Activated naive CD8-positive, alpha-beta T cell (primary cell): ENCODE measurements around the gene SETBP1.

Experiments used
- H3K27ac Mint-ChIP-seq: one replicate; pipeline ENCODE4 v1.8.0; 2021; ENCODE audit warnings: mixed read lengths
- H3K27me3 Mint-ChIP-seq: one replicate; pipeline ENCODE4 v1.8.0; 2021; ENCODE audit warnings: mixed read lengths
- H3K36me3 Mint-ChIP-seq: one replicate; pipeline ENCODE4 v1.8.0; 2021; ENCODE audit warnings: mixed read lengths
- H3K4me1 Mint-ChIP-seq: one replicate; pipeline ENCODE4 v1.8.0; 2021; ENCODE audit warnings: low read depth, mixed read lengths
- H3K4me3 Mint-ChIP-seq: one replicate; pipeline ENCODE4 v1.8.0; 2021; ENCODE audit warnings: mild to moderate bottlenecking, mixed read lengths
- H3K9me3 Mint-ChIP-seq: one replicate; pipeline ENCODE4 v1.8.0; 2021; ENCODE audit warnings: low read depth, mixed read lengths

SETBP1 gene

DNA sequence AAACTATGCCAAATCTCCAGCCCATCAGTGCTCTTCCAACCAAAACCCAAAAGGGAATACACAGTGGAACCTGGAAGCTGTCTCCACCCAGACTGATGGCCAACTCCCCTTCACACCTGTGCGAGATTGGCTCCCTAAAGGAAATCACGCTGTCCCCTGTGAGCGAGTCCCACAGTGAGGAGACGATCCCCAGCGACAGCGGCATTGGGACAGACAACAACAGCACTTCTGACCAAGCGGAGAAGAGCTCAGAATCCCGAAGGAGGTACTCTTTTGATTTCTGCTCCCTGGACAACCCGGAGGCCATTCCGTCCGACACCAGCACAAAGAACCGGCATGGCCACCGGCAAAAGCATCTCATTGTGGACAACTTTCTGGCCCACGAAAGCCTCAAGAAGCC is 271.1 kb downstream of the SETBP1 start:
- no peak overlapping the region for H3K27ac Mint-ChIP-seq
- H3K36me3 Mint-ChIP-seq, result no peaks in the 10 kb centered on the region
- no peaks in the 10 kb centered on the region for H3K9me3 Mint-ChIP-seq
- no peaks in the 10 kb centered on the region for H3K4me1 Mint-ChIP-seq
- no peak overlapping the region for H3K4me3 Mint-ChIP-seq
- H3K27me3 Mint-ChIP-seq, result no peaks in the 10 kb centered on the region

DNA sequence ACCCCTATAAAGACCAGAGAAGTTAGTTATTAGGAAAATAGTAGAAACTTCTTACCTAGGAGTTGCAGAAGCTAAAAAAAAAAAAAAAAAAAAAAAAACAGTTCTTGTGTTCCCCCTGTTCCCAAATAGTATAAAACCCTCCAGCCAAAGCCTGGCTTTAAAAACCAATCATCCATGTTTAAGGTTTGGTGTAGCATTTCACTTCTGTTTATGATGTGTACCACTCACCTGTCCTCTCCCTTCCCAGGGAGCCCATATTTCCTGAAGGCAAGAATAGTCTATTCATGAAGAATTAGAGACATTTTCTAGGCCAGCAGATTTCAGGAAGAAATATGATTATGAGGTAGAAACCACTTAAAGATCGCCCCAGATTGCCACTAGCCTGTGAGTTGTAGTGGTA is 273.6 kb downstream of the SETBP1 start:
- Mint-ChIP-seq H3K4me1 (no peaks in the 10 kb centered on the region), H3K27ac (no peak overlapping the region), H3K36me3 (no peaks in the 10 kb centered on the region), H3K27me3 (peaks cover 4% of the 10 kb centered on the region), H3K4me3 (no peak overlapping the region), H3K9me3 (no peaks in the 10 kb centered on the region)

DNA sequence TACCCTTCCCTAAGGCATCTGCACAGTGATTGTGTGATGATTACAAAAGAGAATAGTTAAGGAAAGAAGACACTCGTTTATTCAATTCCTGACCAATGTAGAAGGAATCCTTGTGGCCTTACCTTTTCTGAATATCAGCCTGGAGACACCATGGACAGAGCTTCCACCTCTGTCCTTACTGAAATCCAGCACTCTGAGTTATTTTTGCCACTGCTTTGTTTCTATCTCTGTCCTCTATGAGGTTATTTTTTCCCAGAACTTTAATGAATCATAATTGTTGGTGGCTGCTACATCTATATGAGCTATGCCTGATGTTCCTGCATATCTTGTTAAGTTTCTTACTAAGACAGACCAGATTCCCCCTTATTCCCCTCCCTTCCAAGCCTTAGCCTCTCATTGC is 275.1 kb downstream of the SETBP1 start:
- no peak overlapping the region for H3K27ac Mint-ChIP-seq
- H3K9me3 Mint-ChIP-seq, result no peaks in the 10 kb centered on the region
- H3K36me3 Mint-ChIP-seq, result no peaks in the 10 kb centered on the region
- peaks cover 4% of the 10 kb centered on the region for H3K27me3 Mint-ChIP-seq
- no peak overlapping the region for H3K4me3 Mint-ChIP-seq
- no peaks in the 10 kb centered on the region for H3K4me1 Mint-ChIP-seq

DNA sequence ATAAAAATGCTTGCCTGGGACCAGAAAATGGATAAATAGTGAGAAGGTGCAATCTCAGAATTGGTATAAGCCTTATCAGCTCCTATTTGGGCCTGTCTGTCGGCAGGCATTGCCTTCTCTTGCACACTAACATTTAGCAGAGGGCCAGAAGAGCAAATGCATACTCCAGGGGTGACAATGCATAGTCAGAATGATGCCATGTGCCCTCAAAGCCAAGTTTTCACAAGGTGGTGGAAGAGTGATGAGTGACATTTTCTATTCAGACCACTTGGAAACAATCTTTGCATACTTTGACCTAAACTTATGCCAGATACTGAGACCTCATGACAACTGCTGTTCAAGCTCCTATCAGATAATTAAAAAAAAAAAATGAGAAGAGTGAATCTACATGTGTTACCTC is 276.3 kb downstream of the SETBP1 start:
- no peaks in the 10 kb centered on the region for H3K9me3 Mint-ChIP-seq
- H3K36me3 Mint-ChIP-seq, result no peaks in the 10 kb centered on the region
- H3K27me3 Mint-ChIP-seq, result peaks cover 4% of the 10 kb centered on the region
- H3K27ac Mint-ChIP-seq, result no peak overlapping the region
- no peak overlapping the region for H3K4me3 Mint-ChIP-seq
- H3K4me1 Mint-ChIP-seq, result no peaks in the 10 kb centered on the region

DNA sequence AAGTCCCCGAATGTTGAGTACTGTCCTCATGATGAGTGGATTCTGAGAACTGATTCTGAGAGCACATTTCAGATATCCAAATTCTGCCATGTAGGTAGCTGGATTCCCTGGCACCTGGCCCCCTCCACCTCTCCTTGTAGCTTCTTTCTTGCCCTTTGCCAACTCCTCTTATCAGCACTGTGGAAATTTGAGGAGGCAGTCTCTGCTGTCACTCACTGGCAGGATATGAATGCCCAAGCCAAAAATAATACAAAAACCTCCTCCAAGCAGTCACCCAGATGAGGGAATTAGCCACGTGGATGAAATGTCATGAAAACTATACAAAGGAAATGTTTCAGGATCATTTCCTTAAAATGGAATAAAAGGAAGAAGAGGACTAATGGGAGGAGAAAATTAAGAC is 276.8 kb downstream of the SETBP1 start:
- Mint-ChIP-seq H3K4me3 (no peak overlapping the region), H3K27ac (no peak overlapping the region), H3K36me3 (no peaks in the 10 kb centered on the region), H3K27me3 (peaks cover 4% of the 10 kb centered on the region), H3K9me3 (no peaks in the 10 kb centered on the region), H3K4me1 (no peaks in the 10 kb centered on the region)

DNA sequence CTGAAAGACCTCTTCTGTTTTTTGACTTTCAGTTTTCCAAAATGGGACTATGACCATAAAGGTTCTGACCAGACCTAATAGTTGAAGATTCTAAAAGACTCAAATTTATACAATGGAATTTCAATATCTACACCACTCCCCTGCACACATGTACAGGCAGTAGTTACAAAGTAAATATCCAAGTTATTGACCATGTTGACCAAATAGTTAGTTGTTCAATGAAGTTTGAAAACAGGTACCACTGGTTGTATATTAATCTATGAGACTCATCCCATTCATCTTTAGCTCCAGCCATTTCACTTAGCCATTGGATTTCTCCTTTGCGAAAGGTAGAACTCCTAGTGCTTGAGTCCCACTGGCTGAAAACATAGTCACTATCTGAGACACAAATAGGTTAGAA is 277.4 kb downstream of the SETBP1 start:
- Mint-ChIP-seq H3K27me3 (peaks cover 4% of the 10 kb centered on the region), H3K27ac (no peak overlapping the region), H3K36me3 (no peaks in the 10 kb centered on the region), H3K4me1 (no peaks in the 10 kb centered on the region), H3K4me3 (no peak overlapping the region), H3K9me3 (no peaks in the 10 kb centered on the region)

DNA sequence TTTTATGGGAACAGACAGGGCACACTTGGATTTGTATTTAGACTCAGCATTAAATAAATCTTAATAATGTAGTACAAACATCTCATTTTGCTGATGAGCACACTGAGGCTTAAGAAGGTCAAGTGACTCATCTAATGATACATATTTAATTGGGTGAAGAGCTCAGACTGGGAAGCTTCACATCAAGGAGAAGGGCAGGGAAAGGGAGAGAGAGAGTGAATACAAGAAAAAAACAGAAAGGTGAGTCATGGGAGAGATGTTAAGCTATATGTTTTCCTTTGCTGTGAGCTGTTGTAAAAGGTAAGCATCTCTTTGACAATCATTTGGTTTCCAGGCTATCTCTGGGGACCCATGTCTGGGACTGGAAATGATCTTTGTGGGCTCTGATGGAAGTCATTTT is 277.8 kb downstream of the SETBP1 start:
- no peak overlapping the region for H3K27ac Mint-ChIP-seq
- H3K36me3 Mint-ChIP-seq, result no peaks in the 10 kb centered on the region
- H3K4me3 Mint-ChIP-seq, result no peak overlapping the region
- no peaks in the 10 kb centered on the region for H3K4me1 Mint-ChIP-seq
- H3K9me3 Mint-ChIP-seq, result no peaks in the 10 kb centered on the region
- peaks cover 4% of the 10 kb centered on the region for H3K27me3 Mint-ChIP-seq

DNA sequence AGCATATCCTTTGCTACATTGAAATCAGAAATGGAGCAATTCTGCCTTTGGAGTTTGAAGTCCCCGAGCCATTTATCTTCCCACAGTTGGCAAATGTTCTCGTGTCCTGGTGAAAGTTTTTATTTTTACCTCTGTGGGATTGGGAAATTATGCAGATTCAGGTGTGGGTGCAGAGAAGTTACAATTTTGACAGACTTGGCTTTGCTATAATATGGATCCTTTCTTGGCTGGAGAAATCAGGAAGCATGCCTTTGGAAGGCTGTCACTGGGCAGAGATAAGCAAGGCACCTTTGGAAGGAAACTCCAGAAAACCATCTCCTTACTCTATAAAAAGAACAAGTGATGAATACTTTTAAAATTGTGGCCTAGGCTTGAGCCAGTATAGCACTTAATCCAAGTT is 278.3 kb downstream of the SETBP1 start:
- H3K4me1 Mint-ChIP-seq, result no peaks in the 10 kb centered on the region
- no peaks in the 10 kb centered on the region for H3K36me3 Mint-ChIP-seq
- no peak overlapping the region for H3K4me3 Mint-ChIP-seq
- H3K9me3 Mint-ChIP-seq, result no peaks in the 10 kb centered on the region
- peaks cover 4% of the 10 kb centered on the region for H3K27me3 Mint-ChIP-seq
- H3K27ac Mint-ChIP-seq, result no peak overlapping the region

DNA sequence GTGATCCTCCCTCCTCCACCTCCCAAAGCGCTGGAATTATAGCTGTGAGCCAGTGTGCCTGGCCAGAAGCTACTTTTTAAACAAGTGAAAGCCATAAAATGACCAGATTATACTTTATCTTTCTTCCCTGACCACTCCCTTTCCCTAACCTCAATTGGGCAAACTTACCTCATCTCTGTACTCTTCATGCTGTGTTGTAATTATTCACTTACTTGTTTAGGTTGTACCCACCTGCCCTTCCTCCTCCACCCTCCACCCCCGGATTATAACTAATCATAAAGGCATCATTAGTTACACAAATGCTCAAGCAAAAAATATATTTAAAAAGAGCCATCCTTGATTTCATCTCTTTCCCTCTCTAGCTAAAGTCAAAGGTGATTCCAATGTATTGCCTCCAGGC is 279.9 kb downstream of the SETBP1 start:
- H3K9me3 Mint-ChIP-seq, result no peaks in the 10 kb centered on the region
- H3K4me3 Mint-ChIP-seq, result no peak overlapping the region
- H3K36me3 Mint-ChIP-seq, result no peaks in the 10 kb centered on the region
- no peaks in the 10 kb centered on the region for H3K4me1 Mint-ChIP-seq
- H3K27ac Mint-ChIP-seq, result no peak overlapping the region
- peaks cover 5% of the 10 kb centered on the region for H3K27me3 Mint-ChIP-seq

DNA sequence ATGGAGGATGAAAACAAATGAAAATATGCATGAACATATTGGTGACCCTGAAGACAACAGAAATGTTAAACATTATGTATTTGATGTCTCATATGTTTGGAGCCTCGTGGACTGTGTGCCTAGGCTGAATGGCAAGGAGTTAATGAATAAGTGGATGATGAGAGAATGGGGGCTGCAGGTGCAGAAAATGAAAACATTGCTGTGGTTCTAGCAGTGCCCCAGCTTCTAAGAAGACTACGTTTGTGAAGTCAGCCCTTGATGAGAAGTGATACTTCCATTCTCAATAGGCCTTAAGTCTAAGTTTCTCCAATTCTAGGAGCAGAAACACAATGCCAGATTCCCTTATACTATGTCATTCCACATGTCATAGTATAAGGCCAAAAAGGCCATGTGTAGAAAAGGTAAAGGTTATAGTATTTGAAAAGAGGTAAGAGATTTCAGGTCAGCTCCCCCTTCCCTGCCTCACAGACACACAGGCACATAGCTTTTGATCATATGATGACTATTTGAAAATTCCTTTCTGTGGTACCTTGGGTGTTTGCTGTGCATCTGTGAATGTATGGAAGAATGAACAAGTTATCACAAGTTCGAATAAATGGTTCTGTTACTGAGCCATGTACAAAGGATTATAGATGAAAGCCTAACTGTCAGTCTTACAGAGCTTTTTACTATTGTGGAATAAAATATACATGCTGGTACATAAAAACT is 280.8 kb downstream of the SETBP1 start:
- H3K36me3 Mint-ChIP-seq, result no peaks in the 10 kb centered on the region
- H3K4me3 Mint-ChIP-seq, result no peak overlapping the region
- no peaks in the 10 kb centered on the region for H3K4me1 Mint-ChIP-seq
- H3K27me3 Mint-ChIP-seq, result peaks cover 5% of the 10 kb centered on the region
- H3K9me3 Mint-ChIP-seq, result no peaks in the 10 kb centered on the region
- H3K27ac Mint-ChIP-seq, result no peak overlapping the region

DNA sequence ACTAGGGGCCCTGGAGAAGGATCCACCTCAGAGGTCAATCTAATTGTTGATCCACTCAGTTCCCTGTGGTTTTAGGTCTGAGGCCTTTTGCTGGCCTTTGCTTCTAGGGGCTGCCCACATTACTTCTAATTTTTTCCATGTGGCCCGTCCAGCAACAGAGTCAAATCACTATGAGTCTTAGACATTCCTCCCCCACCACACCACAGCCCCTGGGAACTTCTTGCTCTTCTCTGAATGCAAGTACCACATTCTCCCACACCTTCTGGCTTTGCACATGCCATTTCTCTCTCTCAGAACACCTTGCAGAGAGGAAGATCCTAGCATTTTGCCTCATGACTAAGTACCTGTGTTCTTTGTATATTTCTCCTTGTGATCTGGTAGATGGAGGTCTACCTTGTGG is 286.9 kb downstream of the SETBP1 start:
- no peaks in the 10 kb centered on the region for H3K4me1 Mint-ChIP-seq
- no peaks in the 10 kb centered on the region for H3K9me3 Mint-ChIP-seq
- no peaks in the 10 kb centered on the region for H3K36me3 Mint-ChIP-seq
- H3K4me3 Mint-ChIP-seq, result no peak overlapping the region
- H3K27me3 Mint-ChIP-seq, result peaks cover 1% of the 10 kb centered on the region
- no peak overlapping the region for H3K27ac Mint-ChIP-seq

DNA sequence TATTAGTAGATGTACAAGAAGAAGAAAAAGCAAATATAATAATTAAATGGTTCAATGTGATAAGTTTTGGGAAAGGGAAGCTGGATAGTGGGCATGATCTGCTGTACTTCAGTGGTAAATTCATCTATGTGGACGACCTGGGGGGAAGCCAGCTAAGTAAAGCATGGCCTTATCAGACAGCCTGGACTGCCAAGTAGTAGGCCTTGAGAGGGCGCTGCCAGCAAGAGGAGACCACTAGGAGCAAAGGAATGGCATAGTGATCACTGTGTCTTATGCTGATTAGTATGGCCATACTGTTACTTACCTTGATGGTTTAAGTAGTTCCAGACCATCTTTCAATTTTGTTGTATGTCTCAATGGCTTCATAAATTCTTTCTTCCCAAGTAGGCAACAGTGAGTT is 287.6 kb downstream of the SETBP1 start:
- no peaks in the 10 kb centered on the region for H3K9me3 Mint-ChIP-seq
- no peak overlapping the region for H3K27ac Mint-ChIP-seq
- no peak overlapping the region for H3K4me3 Mint-ChIP-seq
- no peaks in the 10 kb centered on the region for H3K36me3 Mint-ChIP-seq
- peaks cover 1% of the 10 kb centered on the region for H3K27me3 Mint-ChIP-seq
- H3K4me1 Mint-ChIP-seq, result no peaks in the 10 kb centered on the region

DNA sequence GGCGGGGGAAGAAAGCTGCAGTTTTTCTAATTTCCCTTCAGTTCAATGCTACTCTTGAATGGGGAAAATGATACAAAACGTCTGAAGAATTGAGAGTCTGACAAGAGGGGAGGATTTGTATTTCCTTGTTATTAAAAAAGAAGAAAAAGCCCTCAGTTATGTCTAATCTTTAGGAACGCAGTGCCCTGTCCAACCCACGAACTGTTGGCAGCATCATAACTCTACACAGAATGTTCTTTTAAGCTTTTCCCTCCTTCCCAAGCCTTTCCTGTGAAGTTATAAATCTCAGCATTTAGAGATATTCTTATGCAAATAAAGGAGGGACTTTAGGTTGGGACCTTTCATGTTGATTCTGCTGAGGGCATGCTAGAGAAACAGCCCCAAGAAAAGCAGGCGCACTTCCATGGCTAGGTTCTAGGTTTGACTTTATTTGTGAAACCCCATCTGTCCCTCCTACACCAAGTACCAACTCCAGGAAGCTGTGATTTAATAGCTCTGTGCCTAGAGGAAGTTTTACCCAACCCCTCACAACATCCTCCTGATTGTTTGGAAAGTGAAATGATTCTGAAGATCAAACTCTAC is 288.6 kb downstream of the SETBP1 start:
- no peaks in the 10 kb centered on the region for H3K4me1 Mint-ChIP-seq
- H3K4me3 Mint-ChIP-seq, result no peak overlapping the region
- H3K27me3 Mint-ChIP-seq, result peaks cover 4% of the 10 kb centered on the region
- H3K9me3 Mint-ChIP-seq, result no peaks in the 10 kb centered on the region
- no peaks in the 10 kb centered on the region for H3K36me3 Mint-ChIP-seq
- H3K27ac Mint-ChIP-seq, result no peak overlapping the region

DNA sequence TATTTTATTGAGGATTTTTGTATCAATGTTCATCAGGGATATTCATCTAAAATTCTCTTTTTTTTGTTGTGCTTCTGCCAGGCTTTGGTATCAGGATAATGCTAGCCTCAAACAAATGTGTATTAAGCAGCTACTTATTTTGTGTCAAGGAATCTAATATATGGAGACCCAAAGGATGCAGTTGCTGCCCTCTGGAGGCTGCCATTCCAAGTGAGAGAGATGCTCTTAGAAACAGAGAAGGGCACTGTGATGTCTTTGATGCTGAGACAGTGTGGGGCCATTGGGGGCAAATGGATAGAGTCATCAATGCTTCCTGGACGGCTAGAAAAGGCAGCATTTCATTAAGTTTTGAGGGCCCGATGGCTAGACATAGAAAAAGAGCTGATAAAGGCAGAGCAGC is 292.6 kb downstream of the SETBP1 start:
- no peaks in the 10 kb centered on the region for H3K36me3 Mint-ChIP-seq
- peaks cover 2% of the 10 kb centered on the region for H3K27me3 Mint-ChIP-seq
- no peaks in the 10 kb centered on the region for H3K9me3 Mint-ChIP-seq
- H3K27ac Mint-ChIP-seq, result no peak overlapping the region
- H3K4me3 Mint-ChIP-seq, result no peak overlapping the region
- no peaks in the 10 kb centered on the region for H3K4me1 Mint-ChIP-seq

DNA sequence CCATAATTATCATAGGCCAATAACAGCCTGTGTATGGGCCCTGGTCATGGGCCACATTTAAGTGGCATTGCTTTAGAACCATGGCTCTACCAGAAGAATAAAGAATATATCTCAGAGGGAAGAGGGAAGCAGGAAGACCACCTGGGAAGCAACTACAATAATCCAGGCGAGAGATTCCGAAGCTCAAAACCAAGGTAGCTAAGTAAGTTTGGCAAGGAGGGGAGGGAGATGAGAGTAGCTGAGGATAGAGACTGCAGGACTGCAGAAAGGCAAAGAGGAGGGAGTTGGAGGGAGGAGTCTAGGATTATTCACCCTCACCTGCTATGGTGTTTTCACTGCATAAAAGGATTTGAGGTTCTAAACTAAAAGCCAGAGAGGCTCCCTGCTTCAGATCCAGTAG is 293.5 kb downstream of the SETBP1 start:
- Mint-ChIP-seq H3K4me3 (no peak overlapping the region), H3K9me3 (no peaks in the 10 kb centered on the region), H3K4me1 (no peaks in the 10 kb centered on the region), H3K27me3 (peaks cover 2% of the 10 kb centered on the region), H3K27ac (no peak overlapping the region), H3K36me3 (no peaks in the 10 kb centered on the region)

DNA sequence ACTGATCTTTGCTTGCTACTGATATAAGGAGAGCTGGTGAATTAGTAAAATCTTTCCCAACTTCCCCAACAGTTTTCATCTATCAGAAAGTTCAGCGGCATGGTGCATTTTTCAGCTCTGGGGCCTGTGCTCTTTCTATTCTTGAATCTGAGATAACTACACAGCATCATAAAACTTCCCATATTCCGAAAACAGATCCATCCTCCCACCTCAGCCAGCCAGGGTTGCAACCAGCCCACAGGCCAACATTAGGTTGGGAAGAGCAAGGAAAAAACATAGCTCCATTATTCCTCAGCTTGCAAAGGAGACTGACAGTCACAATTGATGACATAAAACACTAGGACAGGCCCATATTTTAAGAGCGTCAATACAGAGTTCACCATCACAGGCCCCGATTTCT is 297.2 kb downstream of the SETBP1 start:
- Mint-ChIP-seq H3K9me3 (no peaks in the 10 kb centered on the region), H3K36me3 (no peaks in the 10 kb centered on the region), H3K4me3 (no peak overlapping the region), H3K27ac (no peak overlapping the region), H3K27me3 (peaks cover 2% of the 10 kb centered on the region), H3K4me1 (no peaks in the 10 kb centered on the region)
